Adrenal gland (tissue), 5 donors: Measurements from ENCODE around the gene INPP4B.

Experiments
- CTCF ChIP-seq, 6 experiments: fragments of 450-650 bp in 4 of 6; fragments of 200-600 bp in 2 of 6; sonication (generic) in 1 of 6; IDR thresholded peaks; 1 replicate in 5 of 6; 2 replicates in 1 of 6; pipeline versions ENCODE4 v1.5.1 to v1.8.0; 2016 to 2021; ENCODE audit warnings: antibody characterized with exemption in 6 of 6, mild to moderate bottlenecking in 2 of 6, moderate library complexity in 1 of 6
- POLR2A ChIP-seq, 2 donors: fragments of 450-650 bp; IDR thresholded peaks; one replicate each; pipeline ENCODE4 v1.6.1; 2017; ENCODE audit warnings: antibody characterized with exemption in 2 of 2, mild to moderate bottlenecking in 2 of 2, moderate library complexity in 1 of 2
- donor health status: DM: no; HTN: no; CAD: no.

- no peak for TF ChIP-seq CTCF (IDR thresholded peaks at IDR 0.05)
- no peak for TF ChIP-seq POLR2A (IDR thresholded peaks at IDR 0.05)
Observed at GRCh38 chr4:142528433-142528832, 317.7 kb downstream of the INPP4B start.
